KMS-11 (cell line): ENCODE measurements around the gene GLIS1.

Experiments
- H2AFZ ChIP-seq: fragments of 200-600 bp; sonication (generic); 2 replicates; pipeline ENCODE4 v1.6.1; 2016; ENCODE audit warnings: antibody characterized with exemption, mixed run types, low read depth
- H3K27ac ChIP-seq: fragments of 200-600 bp; sonication (generic); 2 replicates; pipeline ENCODE4 v1.6.1; 2016; ENCODE audit warnings: mild to moderate bottlenecking, mixed run types
- H3K27me3 ChIP-seq: fragments of 200-600 bp; sonication (generic); 2 replicates; pipeline ENCODE4 v1.6.1; 2017; ENCODE audit warnings: mild to moderate bottlenecking, low read depth, mixed run types, moderate library complexity; ENCODE audit not compliant: insufficient read depth
- H3K36me3 ChIP-seq: fragments of 200-600 bp; sonication (generic); 2 replicates; pipeline ENCODE4 v1.6.1; 2017; ENCODE audit warnings: mild to moderate bottlenecking, mixed run types; ENCODE audit not compliant: insufficient read depth
- H3K4me1 ChIP-seq: fragments of 200-600 bp; sonication (generic); 2 replicates; pipeline ENCODE4 v1.6.1; 2016; ENCODE audit warnings: mild to moderate bottlenecking, low read depth, mixed run types; ENCODE audit not compliant: poor library complexity, severe bottlenecking
- H3K4me2 ChIP-seq: fragments of 200-600 bp; sonication (generic); 2 replicates; pipeline ENCODE4 v1.7.0; 2016; ENCODE audit warnings: mild to moderate bottlenecking, mixed run types
- H3K4me3 ChIP-seq: fragments of 200-600 bp; sonication (generic); IDR thresholded peaks from 2 replicates; pipeline ENCODE4 v1.6.1; 2017; ENCODE audit warnings: low read depth, low read length, mixed read lengths; ENCODE audit not compliant: insufficient read depth
- H3K79me2 ChIP-seq: fragments of 200-600 bp; sonication (generic); 2 replicates; pipeline ENCODE4 v1.6.1; 2016; ENCODE audit warnings: low read depth, mixed run types; ENCODE audit not compliant: insufficient read depth
- H3K9ac ChIP-seq: fragments of 200-600 bp; sonication (generic); 2 replicates; pipeline ENCODE4 v1.6.1; 2016; ENCODE audit warnings: mild to moderate bottlenecking, mixed run types
- H4K20me1 ChIP-seq: fragments of 200-600 bp; sonication (generic); 2 replicates; pipeline ENCODE4 v1.6.1; 2016; ENCODE audit warnings: mild to moderate bottlenecking, mixed run types; ENCODE audit not compliant: insufficient read depth
- TF ChIP-seq, protein P1 (sequence below): fragments of 200-600 bp; sonication (generic); conservative IDR thresholded peaks from 2 replicates; pipeline ENCODE4 v1.6.1; 2017; ENCODE audit warnings: low read depth, mild to moderate bottlenecking, antibody characterized with exemption, low read length, moderate library complexity, mixed read lengths

Gene GLIS1

DNA sequence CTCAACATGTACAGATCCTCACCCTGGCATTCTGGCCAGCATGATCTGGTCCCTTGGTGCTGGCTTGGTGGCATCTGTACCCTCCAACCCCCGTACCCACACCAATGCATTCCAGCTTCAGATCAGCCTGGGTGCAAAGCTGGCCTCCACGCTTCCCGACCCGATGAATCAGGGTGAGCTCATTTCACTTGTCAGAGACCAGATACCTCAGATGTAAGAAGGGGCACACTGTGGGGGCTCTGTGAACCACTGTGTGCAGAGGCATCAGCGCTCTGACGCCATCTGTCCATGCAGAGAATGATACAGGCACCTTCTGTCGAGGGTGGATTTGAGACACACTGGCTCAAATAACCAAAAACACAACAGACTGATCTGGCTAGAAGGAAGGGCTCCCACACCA, 203.1 kb downstream of the GLIS1 start:
- Histone ChIP-seq H3K36me3 (no peaks in the 10 kb centered on the region), H3K4me2 (no peak overlapping the region), H3K27me3 (no peaks in the 10 kb centered on the region), H2AFZ (no peak overlapping the region), H4K20me1 (no peaks in the 10 kb centered on the region), H3K27ac (no peak overlapping the region), H3K4me3 (no peak overlapping the region), H3K79me2 (no peaks in the 10 kb centered on the region), H3K9ac (no peak overlapping the region), H3K4me1 (no peaks in the 10 kb centered on the region)
- TF ChIP-seq, protein P1, sequence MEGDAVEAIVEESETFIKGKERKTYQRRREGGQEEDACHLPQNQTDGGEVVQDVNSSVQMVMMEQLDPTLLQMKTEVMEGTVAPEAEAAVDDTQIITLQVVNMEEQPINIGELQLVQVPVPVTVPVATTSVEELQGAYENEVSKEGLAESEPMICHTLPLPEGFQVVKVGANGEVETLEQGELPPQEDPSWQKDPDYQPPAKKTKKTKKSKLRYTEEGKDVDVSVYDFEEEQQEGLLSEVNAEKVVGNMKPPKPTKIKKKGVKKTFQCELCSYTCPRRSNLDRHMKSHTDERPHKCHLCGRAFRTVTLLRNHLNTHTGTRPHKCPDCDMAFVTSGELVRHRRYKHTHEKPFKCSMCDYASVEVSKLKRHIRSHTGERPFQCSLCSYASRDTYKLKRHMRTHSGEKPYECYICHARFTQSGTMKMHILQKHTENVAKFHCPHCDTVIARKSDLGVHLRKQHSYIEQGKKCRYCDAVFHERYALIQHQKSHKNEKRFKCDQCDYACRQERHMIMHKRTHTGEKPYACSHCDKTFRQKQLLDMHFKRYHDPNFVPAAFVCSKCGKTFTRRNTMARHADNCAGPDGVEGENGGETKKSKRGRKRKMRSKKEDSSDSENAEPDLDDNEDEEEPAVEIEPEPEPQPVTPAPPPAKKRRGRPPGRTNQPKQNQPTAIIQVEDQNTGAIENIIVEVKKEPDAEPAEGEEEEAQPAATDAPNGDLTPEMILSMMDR = no peak

- Histone ChIP-seq H3K36me3 (no peaks in the 10 kb centered on the region), H3K27me3 (no peaks in the 10 kb centered on the region), H2AFZ (no peak overlapping the region), H3K4me2 (no peak overlapping the region), H4K20me1 (no peaks in the 10 kb centered on the region), H3K4me3 (no peak overlapping the region), H3K4me1 (no peaks in the 10 kb centered on the region), H3K79me2 (no peaks in the 10 kb centered on the region), H3K27ac (no peak overlapping the region), H3K9ac (no peak overlapping the region)
- TF ChIP-seq, protein P1 = no peak
These were observed 203.7 kb downstream of the GLIS1 start for GRCh38 chr1:53535226-53535625.

DNA sequence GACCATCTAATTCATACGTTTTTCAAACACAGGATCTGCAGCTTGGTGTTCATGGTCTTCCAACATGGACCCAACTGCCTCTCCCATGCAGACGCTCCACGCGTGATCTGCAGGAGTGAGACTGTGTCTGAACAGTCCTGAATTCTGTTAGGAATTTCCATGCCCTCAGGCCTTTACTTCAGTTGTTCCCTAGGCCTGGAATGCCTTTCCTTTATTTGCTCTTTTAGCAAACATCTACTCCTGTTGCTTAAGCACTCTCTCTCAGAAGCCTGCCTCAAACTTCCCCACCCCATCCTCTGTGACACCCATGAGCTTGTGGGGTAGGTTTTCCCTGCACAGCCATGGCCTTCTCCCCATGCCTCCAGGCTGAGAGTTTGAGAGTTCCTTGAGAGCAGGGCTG, 206.1 kb downstream of the GLIS1 start:
- no peak overlapping the region for H2AFZ ChIP-seq

DNA sequence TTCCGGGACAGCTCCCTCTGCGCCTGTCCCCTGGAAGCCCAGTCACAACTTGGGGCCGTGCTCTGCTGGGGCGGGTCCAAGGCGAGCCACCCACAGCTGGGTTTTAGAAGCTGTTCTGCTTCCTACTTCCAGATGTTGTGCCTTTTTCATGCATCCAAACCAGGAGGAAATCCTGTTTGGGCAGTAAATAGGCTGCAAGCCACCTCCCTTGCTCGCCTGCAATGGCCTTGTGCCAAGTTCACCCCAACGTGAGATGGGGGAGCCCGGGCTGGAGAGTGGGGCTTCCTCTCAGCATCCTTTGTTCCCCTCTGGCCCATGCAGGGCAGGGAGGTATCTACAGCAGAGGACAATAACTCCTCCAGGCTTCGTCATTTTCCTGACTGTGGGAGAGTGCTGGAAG, 206.6 kb downstream of the GLIS1 start:
- no peak overlapping the region for H2AFZ ChIP-seq
- H3K27ac ChIP-seq = no peak overlapping the region
- TF ChIP-seq, protein P1 = no peak
- no peaks in the 10 kb centered on the region for H3K79me2 ChIP-seq
- H4K20me1 ChIP-seq = no peaks in the 10 kb centered on the region
- no peaks in the 10 kb centered on the region for H3K4me1 ChIP-seq
- H3K9ac ChIP-seq = no peak overlapping the region
- no peak overlapping the region for H3K4me2 ChIP-seq
- no peak overlapping the region for H3K4me3 ChIP-seq
- H3K27me3 ChIP-seq = no peaks in the 10 kb centered on the region
- H3K36me3 ChIP-seq = no peaks in the 10 kb centered on the region

More for the DNA sequence above, 206.1 kb downstream of the GLIS1 start:
- Histone ChIP-seq H3K27ac (no peak overlapping the region), H3K9ac (no peak overlapping the region), H3K27me3 (no peaks in the 10 kb centered on the region), H3K79me2 (no peaks in the 10 kb centered on the region), H3K4me1 (no peaks in the 10 kb centered on the region), H3K4me2 (no peak overlapping the region), H3K4me3 (no peak overlapping the region), H4K20me1 (no peaks in the 10 kb centered on the region), H3K36me3 (no peaks in the 10 kb centered on the region)
- TF ChIP-seq, protein P1 = no peak

DNA sequence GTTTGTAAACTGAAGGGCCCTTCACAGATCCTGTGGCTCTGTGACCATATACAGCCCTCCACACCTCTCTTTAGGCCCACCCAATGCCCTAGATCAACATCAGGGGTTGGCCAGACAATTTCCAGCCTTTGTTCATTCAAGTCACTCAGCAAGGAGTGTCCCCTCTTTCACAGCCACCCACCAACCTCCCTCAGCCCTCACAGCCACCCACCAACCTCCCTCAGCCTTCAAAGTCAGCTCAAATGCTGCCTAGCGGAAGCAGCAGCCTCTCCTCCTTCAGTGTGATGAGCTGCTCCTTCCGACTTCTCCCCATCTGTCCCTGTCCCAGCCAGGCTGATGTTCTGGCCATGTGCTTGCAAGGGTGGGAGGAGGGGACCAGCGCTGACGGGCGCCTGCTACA, 208.4 kb downstream of the GLIS1 start:
- no peak overlapping the region for H3K4me3 ChIP-seq
- H3K4me2 ChIP-seq = no peak overlapping the region
- H3K27ac ChIP-seq = no peak overlapping the region
- H2AFZ ChIP-seq = no peak overlapping the region
- no peak overlapping the region for H3K9ac ChIP-seq
- no peaks in the 10 kb centered on the region for H3K79me2 ChIP-seq
- no peaks in the 10 kb centered on the region for H3K36me3 ChIP-seq
- no peaks in the 10 kb centered on the region for H3K27me3 ChIP-seq
- H3K4me1 ChIP-seq = no peaks in the 10 kb centered on the region
- TF ChIP-seq, protein P1 = no peak
- no peaks in the 10 kb centered on the region for H4K20me1 ChIP-seq
